Pancreas (tissue), 10 donors: ENCODE data around the gene MAFF. TPM values are rescaled to one million over a fixed set of nuclear protein-coding genes. Genes with fewer than 3 reads are reported as not detected.
A peak's percentile ranks its signal among the peaks of the same experiment; 100 is the strongest.
"Not testable (repeated sequence)": the region's sequence is repeated elsewhere in the genome, so short reads cannot be mapped to it uniquely, and the experiment has no call there.

Experiments
- ATAC-seq, 4 donors: fragments of 200-7000 bp; cut with Tn5 transposase; one replicate each; pipeline versions ENCODE4 v1.8.0 to v1.9.1; 2020; ENCODE audit warnings: mild to moderate bottlenecking in 4 of 4, moderate library complexity in 4 of 4
- DNase-seq, 6 donors: peaks; one replicate each; pipeline ENCODE4 v3.0.0-alpha.2; 2020
- FAIRE-seq: peaks from 2 replicates; lab custom pipeline; 2012; peaks lifted over from hg19 to GRCh38; lab: Jason Lieb, UNC
- H3K27ac ChIP-seq, 4 donors: fragments of 200-600 bp; sonication (generic); 1 replicate in 3 of 4; 2 replicates in 1 of 4; pipeline versions ENCODE4 v1.5.0 to v1.8.0; 2020
- H3K27me3 ChIP-seq, 4 donors: fragments of 200-600 bp; one replicate each; pipeline ENCODE4 v1.8.0; 2021
- H3K36me3 ChIP-seq, 3 donors: fragments of 200-600 bp; sonication (generic) in 1 of 3; one replicate each; pipeline versions ENCODE4 v1.5.0 to v1.8.0; 2020 to 2021
- H3K4me1 ChIP-seq, 3 donors: fragments of 200-600 bp; one replicate each; pipeline ENCODE4 v1.8.0; 2021
- H3K4me3 ChIP-seq, 4 donors: fragments of 200-600 bp; sonication (generic) in 2 of 4; one replicate each; pipeline versions ENCODE4 v1.5.0 to v1.8.0; 2020 to 2021
- H3K9me3 ChIP-seq, 4 donors: fragments of 200-600 bp; one replicate each; pipeline ENCODE4 v1.8.0; 2021
- CTCF ChIP-seq, 4 donors: fragments of 200-600 bp; sonication (generic) in 3 of 4; IDR thresholded peaks; one replicate each; pipeline versions ENCODE4 v1.5.0 to v1.8.0; 2021; ENCODE audit warnings: antibody characterized with exemption in 4 of 4
- WGBS, 2 donors: extraction: QIAGEN DNeasy Blood & Tissue Kit; methylation state at CpG; one replicate each; pipeline ENCODE4 v1.1.7; 2013; 5-methylcytosine and 5-hydroxymethylcytosine counted together
- intact Hi-C, 3 donors: fragments of 100-400 bp; cut with DNase I; formaldehyde crosslinking; loops; one replicate each; pipeline versions ENCODE4 v1.11.1 to v1.14.2; 2022
- polyA plus RNA-seq, 2 donors: library from polyadenylated mRNA; stranded (reverse); fragments of 200-250 nt; gene quantifications; one replicate each; pipeline ENCODE4 v1.2.3, GENCODE V29; 2013
- total RNA-seq, 6 donors: library from RNA; stranded (reverse); fragmentation: NEBNext Ultra II Directional in 4 of 6; extraction: Animal tissue kit (Norgen Biotek cat#: 25700) in 4 of 6; gene quantifications; one replicate each; pipeline versions ENCODE4 v1.2.1 to v1.2.4, GENCODE V29; 2021 to 2023
- donor health status: healthy with polysubstance abuse.
- donor health status: DM: no; HTN: no; CAD: no; lungs with moderate emphysema.
- donor health status: DM: no; HTN: no; CAD: no.
- donor health status: control.
- donor health status: control.
- donor health status: Bipolar disorder and iron deficiency.
- donor health status: DM: yes; HTN: yes; CAD: no.
- donor health status: DM: no; HTN: no; CAD: no.
- donor health status: DM: no; HTN: no; CAD: no.
- donor health status: DM: yes; HTN: yes; CAD: no.

The MAFF gene
- 1 to 10 TPM; 3.4 to 8.9 (median 6.8) TPM for total RNA-seq
- polyA plus RNA-seq: 10 to 100 TPM; 10.6 to 16.7 TPM

DNA sequence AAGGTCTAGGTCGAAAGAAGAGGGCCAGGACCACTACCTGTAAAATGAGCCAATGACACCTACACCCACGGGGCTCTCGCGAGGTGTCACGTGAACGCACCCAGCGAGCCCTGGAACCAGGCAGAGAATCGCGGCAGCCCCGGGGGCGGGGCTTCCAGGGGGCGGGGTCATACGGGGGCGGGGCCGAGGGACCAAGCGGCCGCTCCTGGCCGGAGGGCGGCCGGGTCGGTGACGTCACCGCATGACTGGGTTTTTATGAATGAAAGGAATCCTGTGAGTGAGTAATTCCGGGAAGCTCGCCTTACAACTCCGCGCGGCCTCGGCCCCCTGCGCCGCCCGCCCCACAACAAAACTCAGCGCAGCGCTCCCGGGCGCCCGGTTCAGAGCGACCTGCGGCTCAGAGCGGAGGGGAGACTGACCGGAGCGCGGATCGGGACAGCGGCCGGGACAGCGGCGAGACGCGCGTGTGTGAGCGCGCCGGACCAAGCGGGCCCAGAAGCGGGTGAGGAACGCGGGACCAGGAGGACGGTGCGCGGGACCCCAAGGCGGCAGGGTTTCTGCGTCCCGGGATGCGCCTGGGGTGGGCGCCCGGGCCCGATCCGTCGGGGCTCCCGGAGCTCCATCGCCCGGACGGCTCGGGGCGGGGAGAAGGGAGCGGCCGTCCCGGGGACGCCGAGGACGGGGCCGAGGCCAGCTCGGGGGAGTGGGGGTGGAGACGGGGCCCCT is at the start of gene MAFF:
Gene MAFF (plus strand): TSS at position 284 of the 726 bp plus-strand sequence. CDS start 11,860 bp downstream, outside the sequence.
- Histone ChIP-seq H3K9me3 (no peaks in the 10 kb centered on the region), H3K4me3 (peak within 1 kb of the TSS; percentile 67 to 77 (median 72)), H3K4me1 (peaks cover 0 to 10% (median 0%) of the 10 kb centered on the region in 3 donors), H3K36me3 (no peaks in the 10 kb centered on the region), H3K27me3 (no peaks in the 10 kb centered on the region), H3K27ac (peak within 1 kb of the TSS; percentile 96 to 99 (median 98))
- no peak for FAIRE-seq
- no peak for TF ChIP-seq CTCF (IDR thresholded peaks at IDR 0.05)
- 0 to 1% methylated on average over 60 to 85 of the region's 85 CpGs for WGBS, 2 donors
- peak; percentile 97 to 99 (median 98) for DNase-seq
- peak; percentile 80 to 89 (median 87) for ATAC-seq
- intact Hi-C loops: no loop called here

GRCh38 chr22:38153821-38154562 is 47.8 kb upstream of the MAFF start:
- Histone ChIP-seq H3K4me3 (no peak overlapping the region), H3K9me3 (no peaks in the 10 kb centered on the region), H3K36me3 (no peaks in the 10 kb centered on the region), H3K4me1 (peaks cover 3 to 5% (median 4%) of the 10 kb centered on the region in 3 donors), H3K27ac (peak overlapping the region in 1 of 4 donors; percentile 6), H3K27me3 (no peaks in the 10 kb centered on the region)
- peak; percentile 82 to 94 (median 88) for ATAC-seq
- TF ChIP-seq CTCF (IDR thresholded peaks at IDR 0.05): no peak
- intact Hi-C loops: no loop called here
- DNase-seq: peak in 2 of 6 donors; percentile 16 to 37
- FAIRE-seq: no peak
- 50 to 62% methylated on average over 4 of the region's 4 CpGs for WGBS, 2 donors

DNA sequence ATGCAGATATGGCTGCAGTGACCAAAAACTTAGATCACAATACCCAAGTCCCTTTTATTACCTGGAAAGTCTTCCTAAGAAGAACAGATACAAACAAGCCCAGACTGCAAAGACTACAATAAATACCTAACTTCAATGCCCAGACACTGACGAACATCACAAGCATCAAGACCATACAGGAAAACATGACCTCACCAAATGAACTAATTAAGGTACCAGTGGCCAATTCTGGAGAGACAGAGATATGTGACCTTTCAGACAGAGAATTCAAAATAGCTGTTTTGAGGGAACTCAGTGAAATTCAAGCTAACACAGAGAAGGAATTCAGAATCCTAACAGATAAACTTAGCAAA is 47.3 kb upstream of the MAFF start:
- DNase-seq, intact Hi-C loops, H3K9me3 ChIP-seq, H3K4me1 ChIP-seq, H3K27me3 ChIP-seq, ATAC-seq, H3K36me3 ChIP-seq, H3K4me3 ChIP-seq, FAIRE-seq: not testable (repeated sequence)
- H3K27ac ChIP-seq: peak overlapping the region in 1 of 4 donors; percentile 6
- 72 to 79% methylated on average over 1 of the region's 1 CpG for WGBS, 2 donors

DNA sequence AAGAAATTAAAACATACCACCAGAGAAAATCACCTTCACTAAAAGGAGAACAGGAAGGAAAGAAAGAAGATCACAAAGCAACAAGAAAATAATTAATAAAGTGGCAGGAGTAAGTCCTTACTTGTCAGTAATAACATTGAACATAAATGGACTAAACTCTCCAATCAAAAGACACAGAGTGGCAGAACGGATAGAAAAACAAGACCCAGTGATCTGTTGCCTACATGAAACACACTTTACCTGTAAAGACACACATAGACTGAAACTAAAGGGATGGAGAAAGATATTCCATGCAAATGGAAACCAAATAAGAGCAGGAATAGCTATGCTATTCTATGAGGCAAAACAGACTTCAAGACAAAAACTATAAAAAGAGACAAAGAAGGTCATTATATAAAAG is 46.1 kb upstream of the MAFF start:
- no peaks in the 10 kb centered on the region for H3K36me3 ChIP-seq
- FAIRE-seq (no peak), DNase-seq (no peak), ATAC-seq (no peak)
- peaks cover 3 to 5% (median 4%) of the 10 kb centered on the region in 3 donors for H3K4me1 ChIP-seq
- no peaks in the 10 kb centered on the region for H3K9me3 ChIP-seq
- no peaks in the 10 kb centered on the region for H3K27me3 ChIP-seq
- no peak overlapping the region for H3K27ac ChIP-seq
- WGBS, 2 donors: 93 to 98% methylated on average over 1 of the region's 1 CpG
- intact Hi-C loops: no loop called here
- no peak overlapping the region for H3K4me3 ChIP-seq
- TF ChIP-seq CTCF (IDR thresholded peaks at IDR 0.05): no peak
